Activated CD8-positive, alpha-beta memory T cell treated with anti-CD3 and anti-CD28 coated beads for 1 hour (primary cell): ENCODE results near the gene KRT6B.
"Not testable (repeated sequence)": the region's sequence is repeated elsewhere in the genome, so short reads cannot be mapped to it uniquely, and the experiment has no call there.

ENCODE experiments used
- DNase-seq, 2 donors: peaks; one replicate each; pipeline ENCODE4 v3.0.0-alpha.2; 2020; ENCODE audit warnings: low read depth in 1 of 2; ENCODE audit errors: extremely low read depth in 1 of 2

Gene KRT6B

DNA sequence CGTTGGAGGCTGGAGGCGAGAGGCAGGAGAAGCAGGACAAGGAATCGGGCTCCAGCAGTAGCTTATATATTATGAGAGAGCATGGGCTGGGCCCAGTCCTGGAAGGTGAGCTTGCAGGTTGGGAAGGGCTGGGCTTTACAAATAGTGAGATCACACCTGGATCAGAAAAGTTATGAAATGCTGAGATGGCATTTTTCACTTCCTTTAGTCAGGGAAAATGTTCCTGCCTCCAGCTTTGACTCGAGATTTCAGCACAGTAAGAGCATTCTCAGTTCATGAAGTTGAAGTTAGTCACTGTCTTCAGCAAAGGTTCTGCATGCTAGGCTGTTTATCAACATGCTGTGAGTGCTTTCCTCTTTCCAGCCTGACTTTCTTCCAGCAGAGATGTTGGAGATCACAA, 21.8 kb upstream of the KRT6B start, which contains the start of gene KRT6C:
Gene KRT6C, minus strand, starts transcription at position 38 of the 400 bp plus-strand sequence. CDS start 68 bp downstream, outside the sequence.
- DNase-seq, result no peak

DNA sequence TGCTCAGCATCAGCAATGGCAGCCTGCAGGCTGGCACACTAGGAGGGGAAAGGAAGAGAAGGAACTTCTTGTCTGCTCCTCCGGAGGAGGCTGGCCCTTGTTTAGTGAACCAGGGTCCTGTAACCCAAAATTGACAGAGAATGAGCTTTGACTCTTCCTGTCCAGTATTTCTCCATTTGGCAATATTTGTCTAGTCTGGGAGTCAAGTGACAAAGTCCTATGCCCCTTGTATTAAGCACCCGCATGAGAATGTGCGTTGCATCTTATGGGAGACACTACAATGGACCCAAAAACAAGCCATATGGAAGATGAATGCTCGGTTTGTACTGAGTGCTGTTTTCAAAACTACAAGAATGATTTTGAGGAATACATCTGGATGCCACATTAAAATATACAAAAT, 17.9 kb upstream of the KRT6B start:
- no peak for DNase-seq

DNA sequence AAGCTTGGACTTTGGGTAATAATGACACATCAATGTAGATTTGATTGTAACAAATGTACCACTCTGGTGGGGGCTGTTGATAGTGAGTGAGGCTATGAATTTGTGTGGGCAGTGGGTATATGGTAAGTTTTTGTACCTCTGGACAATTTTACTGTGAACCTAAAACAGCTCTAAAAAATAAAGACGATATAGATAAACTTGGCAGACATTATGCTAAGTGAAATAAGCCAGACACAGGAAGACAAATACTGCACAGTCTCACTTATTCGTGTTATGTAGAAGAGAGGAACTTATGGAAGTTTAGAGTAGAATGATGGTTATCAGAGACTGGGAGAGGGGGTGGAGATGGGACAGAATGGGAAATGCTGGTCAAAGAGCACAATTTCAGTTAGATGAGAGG, 13.0 kb upstream of the KRT6B start:
- no peak for DNase-seq

GRCh38 chr12:52461693-52462092, 9.7 kb upstream of the KRT6B start:
- DNase-seq, result no peak

DNA sequence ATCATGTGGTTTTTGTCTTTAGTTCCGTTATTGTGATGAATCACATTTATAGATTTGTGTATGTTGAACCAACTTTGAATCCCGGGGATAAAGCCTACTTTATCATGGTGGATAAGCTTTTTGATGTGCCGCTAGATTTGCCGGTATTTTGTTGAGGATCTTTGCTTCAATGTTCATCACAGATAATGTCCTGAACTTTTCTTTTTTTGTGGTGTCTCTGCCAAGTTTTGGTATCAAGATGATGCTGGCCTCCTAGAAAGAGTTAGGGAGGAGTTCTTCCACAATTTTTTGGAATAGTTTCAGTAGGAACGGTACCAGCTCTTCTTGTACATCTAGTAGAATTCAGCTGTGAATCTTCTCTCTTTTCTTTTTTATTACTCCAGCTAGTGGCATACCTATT, 6.9 kb upstream of the KRT6B start:
- DNase-seq, result no peak

DNA sequence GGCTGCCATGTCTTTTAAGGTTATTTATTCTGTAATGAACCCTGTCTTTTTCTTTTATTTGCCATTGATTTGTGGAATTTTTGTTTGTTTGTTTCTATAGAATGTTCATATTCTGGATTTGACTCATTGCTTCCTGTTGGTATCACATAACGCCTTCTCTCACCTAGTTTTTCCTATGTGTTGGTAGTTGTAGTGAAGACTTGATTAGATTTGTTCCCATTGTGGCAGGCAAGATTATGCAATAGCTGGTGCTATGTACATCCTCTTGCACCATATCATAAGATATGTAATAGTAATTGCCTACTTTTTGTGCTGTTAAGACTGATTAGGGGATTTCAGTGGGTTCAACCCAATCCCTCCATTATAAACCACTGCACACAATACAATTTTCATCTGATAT, 3.9 kb upstream of the KRT6B start:
- no peak for DNase-seq

GRCh38 chr12:52454411-52455201, 2.7 kb upstream of the KRT6B start:
- no peak for DNase-seq

- DNase-seq, result no peak
Measured at GRCh38 chr12:52448228-52448627, 3.7 kb downstream of the KRT6B start.

DNA sequence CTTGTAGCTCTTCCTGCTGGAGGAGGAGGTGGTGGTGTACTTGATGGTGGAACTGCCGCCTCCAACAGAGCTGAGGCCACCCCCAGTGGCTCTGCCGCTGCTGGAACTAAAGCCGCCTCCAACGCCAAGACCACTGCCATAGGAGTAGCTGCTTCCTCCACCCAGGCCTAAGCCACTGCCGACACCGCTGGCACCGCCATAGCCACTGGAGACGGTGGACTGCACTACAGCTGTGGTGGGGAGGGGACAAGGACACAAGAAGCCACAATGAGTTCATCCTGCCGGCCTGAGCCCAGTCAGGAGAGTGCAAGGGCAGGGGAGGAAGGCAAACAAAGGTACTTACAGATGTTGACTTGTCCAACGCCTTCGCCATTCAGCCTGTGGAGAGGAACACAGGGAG, 4.8 kb downstream of the KRT6B start:
- DNase-seq, result not testable (repeated sequence)

DNA sequence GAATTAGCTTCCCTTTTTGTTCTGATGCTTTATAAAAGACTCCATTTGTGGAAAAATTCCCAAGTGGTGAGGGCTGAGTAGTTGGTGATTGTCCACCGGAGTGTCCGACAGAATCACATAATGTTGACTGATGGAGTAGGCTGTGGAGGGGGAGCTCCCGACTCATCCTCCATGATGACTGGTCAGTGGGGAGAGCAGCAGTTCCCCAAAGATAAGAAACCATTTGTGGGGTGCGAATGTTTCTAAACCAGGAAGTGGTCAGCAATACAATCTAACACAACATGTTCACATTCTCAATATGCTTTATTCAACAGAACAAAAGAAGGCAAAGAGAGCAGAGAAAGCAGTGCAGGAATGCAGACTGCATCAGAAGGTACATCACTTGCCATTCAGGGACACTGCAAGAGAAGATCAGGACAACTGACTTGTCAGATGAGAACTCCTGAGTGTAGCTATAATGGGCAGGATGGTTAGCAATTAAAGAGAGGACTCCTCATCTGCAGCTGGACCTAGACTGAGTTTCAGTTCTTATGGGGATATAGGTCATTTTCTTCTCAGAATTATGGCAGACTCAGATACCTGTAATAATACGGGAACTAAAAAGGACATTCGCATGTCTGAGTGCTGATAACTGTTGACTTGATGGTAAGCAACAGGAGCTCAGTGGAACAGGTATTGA, 5.4 kb downstream of the KRT6B start:
- no peak for DNase-seq

- no peak for DNase-seq
Measured at GRCh38 chr12:52445876-52446275, 6.1 kb downstream of the KRT6B start.

- no peak for DNase-seq
Measured at GRCh38 chr12:52444647-52445595, 7.0 kb downstream of the KRT6B start.

DNA sequence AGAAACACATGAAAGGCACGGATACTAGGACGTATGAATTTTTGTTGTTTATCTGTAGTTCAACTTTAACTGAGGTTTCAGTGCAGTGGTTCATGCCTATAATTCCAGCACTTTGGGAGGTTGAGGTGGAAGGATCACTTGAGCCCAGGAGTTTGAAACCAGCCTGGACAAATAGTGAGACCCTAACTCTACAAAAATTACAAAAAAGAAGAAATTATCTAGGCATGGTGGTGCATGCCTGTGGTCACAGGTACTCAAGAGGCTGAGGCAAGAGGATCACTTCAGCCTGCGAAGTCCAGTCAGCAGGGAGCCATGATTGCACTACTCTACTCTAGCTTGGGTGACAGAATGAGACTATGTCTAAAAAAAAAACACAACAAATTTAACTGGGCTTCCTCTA, 8.0 kb downstream of the KRT6B start:
- no peak for DNase-seq

DNA sequence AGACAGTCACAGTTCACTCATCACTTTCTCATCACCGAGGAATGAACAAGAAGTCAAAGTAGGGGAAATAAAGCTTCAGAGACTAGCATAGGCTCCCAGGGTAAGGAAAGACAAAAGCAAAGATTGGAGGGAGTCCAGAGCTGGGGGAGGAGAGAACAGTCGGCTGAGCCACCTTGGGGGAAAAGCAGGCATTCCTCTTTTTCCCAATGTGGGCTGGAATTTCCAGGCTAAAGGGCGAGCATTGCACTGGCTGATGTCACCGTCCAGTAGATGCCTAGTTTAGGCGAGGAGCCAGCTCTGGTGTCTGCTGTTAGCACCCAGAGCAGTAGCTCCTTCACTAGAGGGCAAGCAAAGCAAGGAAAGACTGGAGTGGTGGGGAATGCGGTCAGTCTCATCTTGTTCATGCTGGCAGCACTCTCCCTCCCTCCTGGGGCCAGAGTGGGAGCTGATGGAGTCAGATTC, 9.3 kb downstream of the KRT6B start:
- no peak for DNase-seq

DNA sequence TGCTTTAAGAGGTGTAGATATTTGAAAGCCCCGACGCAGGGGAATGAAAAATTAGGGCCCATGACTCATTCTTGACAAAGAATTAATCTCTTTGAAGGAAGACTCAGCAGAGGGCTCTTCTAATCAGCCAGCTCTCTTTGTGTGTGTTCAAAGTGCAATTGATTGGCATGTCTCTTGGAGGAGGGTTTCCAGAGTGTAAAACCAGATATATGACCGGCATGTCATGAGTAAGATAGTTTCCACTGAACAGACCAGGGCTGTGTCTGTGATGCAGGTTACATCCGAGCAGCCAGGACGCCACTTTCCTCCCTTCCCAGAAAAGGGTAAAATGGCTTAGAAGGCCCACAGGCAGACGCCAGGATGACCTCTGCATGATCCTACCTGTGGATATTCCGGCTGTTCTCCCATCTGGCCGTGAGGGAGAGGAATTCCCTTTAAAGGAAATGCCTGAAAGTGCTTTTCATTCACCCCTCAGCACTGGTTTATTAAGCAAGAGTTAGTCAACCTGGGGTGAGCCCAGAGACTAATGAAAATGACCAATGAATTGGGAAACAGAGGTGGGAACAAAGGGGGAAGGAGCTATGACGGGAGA, 10.5 kb downstream of the KRT6B start:
- DNase-seq, result no peak

- no peak for DNase-seq
Measured at GRCh38 chr12:52440821-52441319, 11.1 kb downstream of the KRT6B start.

- no peak for DNase-seq
Measured at GRCh38 chr12:52439845-52440244, 12.1 kb downstream of the KRT6B start.

GRCh38 chr12:52439420-52439819, 12.5 kb downstream of the KRT6B start:
- DNase-seq, result no peak

- no peak for DNase-seq
Measured at GRCh38 chr12:52438305-52439301, 13.3 kb downstream of the KRT6B start.
